Erythroblast (primary cell): ENCODE measurements around the gene PPP1R15B.
A peak's percentile ranks its signal among the peaks of the same experiment; 100 is the strongest.

Experiments
- DNase-seq, 2 experiments: peaks; one replicate each; lab custom pipeline; 2025; lab: John Stamatoyannopoulos, UW
- GATA1 ChIP-seq: IDR thresholded peaks from 2 replicates; pipeline ENCODE4 v1.6.1; 2011; ENCODE audit warnings: low read depth, mild to moderate bottlenecking, control low read depth, low read length, moderate library complexity
- POLR2A ChIP-seq: IDR thresholded peaks from 2 replicates; pipeline ENCODE4 v1.6.1; 2011; ENCODE audit warnings: mild to moderate bottlenecking, low read length

The PPP1R15B gene

DNA sequence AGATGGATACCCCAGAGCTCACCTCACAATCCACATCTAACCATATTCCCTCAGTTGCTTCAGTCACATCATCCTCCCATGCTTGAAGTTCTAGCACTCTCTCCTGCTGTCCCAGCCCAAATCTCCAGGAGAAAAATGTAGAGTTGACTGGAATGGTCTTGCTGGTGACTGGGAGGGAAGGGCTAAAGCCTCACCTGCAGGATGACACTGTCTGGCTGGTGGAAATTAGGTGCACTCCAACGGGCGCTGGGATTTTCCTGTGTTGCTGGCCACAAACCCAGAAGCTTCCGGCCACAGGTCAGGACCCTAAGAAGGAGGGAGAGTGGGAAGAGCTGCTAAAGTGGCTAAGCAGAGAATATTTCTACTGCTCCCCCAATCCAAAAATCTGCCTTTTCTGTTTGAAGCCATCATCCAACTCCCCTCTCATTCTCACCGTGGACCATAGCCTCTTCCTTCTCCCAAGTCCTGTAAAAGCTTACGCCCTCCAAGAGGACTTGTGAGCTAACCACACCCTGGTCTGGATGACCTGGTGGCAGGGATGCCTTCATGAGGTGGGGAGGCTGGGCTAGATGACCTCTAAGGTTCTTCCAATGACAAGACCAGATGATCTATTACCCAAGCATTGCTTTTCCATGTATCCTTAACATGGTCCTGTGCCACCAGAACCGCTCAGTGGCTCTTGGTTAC lies 37.5 kb upstream of the PPP1R15B start:
- TF ChIP-seq GATA1 (no peak), POLR2A (no peak)

DNA sequence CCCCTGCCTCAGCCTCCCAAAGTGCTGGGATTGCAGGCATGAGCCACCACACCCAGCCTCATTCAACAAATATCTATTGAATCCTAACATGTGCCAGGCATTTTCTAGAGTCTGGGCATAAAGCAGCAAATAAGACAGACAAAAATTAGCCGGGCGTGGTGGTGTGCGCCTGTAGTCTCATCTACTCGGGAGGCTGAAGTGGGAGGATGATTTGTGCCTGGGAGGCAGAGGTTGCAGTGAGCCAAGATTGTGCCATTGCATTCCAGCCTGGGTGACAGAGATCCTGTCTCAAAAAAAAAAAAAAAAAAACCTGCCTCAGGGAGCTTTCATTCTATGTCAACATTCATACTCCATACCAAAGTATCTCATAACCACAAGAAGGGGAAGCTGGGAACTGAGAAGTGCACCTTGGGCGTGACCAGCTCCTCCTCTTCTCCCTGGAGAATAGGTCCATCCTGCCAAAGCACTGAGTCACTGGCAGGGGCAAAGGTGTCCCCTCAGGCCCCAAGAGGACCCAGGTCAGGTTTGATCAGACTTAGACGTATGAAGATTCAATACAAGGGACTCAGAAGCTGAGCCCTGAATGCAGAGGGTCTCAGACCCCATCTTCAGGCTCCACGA lies 36.8 kb upstream of the PPP1R15B start:
- no peak for TF ChIP-seq GATA1
- no peak for TF ChIP-seq POLR2A
- DNase-seq, result no peak

More for the DNA sequence above, 37.5 kb upstream of the PPP1R15B start:
- DNase-seq, result no peak

DNA sequence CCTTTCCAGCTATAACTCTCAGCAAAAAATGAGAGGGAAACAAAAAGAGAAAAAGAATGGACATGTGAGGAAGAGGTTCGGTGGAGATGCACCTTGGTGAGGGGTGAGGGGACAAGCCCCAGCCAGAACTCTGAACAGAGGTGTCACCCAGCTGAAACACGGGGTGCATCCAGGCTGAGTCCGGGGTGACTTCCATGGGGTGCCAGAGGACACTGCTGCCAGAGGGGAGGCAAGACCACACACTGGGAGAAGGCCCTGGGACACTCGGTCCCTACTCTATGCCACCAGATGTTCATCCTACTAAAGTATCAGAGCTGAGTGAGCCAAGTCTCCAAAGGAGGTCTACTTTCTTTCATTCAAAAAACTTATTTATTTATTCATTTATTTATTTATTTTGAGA lies 36.1 kb upstream of the PPP1R15B start:
- DNase-seq, result no peak
- TF ChIP-seq GATA1, result no peak
- no peak for TF ChIP-seq POLR2A

DNA sequence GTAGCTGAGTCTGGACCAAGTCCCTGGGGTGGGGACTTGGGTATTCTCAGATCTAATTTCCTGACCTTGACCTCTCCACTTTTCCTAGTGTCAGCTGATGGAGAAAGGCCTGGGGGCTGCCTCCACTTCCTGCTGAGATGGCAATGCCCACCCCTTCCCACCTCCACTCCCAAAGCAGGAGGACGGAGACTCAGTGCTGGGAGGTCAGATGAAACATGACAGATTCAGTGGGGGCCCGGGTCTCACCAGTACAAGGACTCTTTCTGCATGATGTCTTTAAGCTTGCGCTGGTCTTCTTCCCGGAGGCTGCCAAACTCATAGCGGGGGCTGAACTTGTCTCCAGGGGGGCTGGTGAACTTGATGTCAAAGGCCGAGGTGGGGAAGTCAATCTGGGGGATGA lies 35.6 kb upstream of the PPP1R15B start:
- no peak for TF ChIP-seq POLR2A
- TF ChIP-seq GATA1, result no peak

DNA sequence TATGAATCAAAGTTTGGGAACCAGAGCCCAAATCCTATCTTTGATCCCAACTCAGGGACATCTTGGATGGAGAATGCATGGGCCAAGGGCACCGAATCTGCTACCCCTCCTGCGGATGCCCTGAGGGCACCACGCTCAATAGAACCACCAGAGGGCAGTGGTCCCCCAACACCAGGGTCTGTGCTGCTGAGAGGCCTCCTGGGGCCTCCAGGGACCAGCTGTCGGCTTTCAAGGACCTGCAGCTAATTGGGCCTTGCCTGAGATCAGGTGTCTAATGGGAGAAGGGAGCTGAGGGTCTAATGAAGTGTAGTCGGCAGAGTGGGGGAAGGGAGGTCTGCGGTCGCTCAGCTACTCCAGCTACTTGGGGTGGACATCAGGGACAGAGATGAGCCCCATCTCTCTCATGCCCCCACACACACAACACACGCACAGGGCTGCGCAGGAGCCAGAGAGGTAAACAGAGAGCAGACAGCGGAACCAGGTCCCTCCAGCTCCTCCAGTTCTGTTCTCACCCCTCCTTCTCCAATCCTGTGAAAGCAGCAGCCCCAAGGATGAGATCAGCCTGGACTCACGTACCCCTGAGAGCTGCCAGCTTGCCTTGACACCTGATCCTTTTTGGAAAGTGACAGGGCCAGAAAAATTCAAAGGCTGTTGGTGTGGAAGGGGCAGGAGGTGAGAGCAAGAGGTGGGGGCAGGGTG lies 34.9 kb upstream of the PPP1R15B start:
- DNase-seq, result peak; percentile 53 to 66
- no peak for TF ChIP-seq GATA1
- TF ChIP-seq POLR2A, result no peak

More for the DNA sequence above, 35.6 kb upstream of the PPP1R15B start:
- no peak for DNase-seq

DNA sequence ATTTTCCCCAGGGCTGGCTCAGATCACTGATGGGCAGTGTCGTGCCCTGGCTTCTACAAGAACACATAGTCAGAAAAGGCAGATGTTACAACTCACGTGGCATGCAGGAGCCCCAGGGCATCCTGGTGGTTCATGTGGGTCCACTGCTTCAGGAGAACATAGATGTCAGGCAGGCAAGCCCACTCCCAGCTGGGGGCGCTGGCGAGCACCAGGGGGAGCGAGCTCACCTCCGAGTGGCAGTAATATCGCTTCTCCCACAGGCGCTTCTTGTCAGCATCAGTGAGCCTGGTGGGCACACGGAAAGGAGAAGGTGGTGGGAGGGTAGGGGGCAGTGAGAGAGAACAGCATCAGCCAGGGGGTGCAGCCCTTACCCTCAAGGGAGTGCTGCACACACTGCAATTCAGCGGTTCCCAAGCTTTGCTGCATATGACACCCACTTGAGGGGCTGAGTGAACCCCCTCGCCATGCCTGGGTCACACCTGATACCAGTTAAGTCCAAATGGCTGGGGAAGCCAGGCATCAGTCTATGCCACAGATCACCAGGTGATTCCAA lies 34.3 kb upstream of the PPP1R15B start:
- TF ChIP-seq POLR2A, result no peak
- no peak for TF ChIP-seq GATA1
- peak; percentile 49 to 58 for DNase-seq

DNA sequence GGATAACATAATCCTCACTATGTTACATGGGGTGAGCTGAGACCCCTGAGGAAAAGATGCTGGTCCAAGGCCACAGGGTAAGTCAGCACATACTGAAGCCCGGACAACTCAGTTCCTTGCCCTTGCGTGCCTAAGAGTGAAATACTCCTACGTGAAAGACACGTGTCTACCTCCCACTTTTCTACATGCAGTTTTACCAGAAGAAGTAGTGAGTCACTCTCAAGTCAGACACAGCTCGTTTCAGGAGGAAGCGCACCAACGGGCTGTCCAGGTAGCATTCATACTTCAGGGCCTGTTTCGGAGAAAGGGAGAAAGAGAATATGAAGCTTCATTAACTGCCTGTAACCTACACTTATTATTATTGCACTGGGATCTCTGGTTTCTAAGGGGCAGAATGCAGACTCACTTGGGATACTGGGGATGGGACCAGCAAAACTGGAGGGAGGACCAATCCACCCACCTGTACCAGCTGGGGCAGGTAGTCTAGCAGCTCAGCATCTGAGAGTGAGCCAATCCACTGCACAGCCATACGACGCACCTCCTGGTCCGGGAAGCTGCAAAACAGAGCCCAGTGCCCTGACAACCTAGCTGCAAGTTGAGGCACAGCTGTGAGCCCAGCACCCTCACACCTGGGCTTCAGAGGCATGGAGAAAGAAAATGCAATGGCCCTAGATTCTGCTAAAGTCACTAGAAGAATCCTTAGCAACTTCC lies 32.4 kb upstream of the PPP1R15B start:
- DNase-seq, result no peak
- no peak for TF ChIP-seq POLR2A

DNA sequence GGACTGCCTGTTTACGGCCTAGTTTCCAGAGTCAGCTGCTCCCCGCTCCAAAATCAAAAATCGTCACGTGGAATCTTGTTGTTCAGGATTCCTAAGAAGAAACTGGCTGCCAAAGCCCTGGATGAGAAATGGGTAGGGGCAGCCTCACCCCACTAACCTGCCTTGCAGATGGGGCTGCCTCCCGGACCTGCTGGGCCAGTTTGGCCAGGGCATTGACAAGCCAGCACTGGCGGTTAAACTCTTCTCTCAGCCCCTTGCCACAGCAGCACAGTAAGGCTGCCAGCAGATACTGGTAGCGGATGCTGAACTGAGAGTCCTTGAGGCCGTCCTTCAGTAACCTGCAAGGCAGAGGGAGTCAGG lies 31.6 kb upstream of the PPP1R15B start:
- TF ChIP-seq POLR2A, result no peak
- TF ChIP-seq GATA1, result no peak
- DNase-seq, result no peak

DNA sequence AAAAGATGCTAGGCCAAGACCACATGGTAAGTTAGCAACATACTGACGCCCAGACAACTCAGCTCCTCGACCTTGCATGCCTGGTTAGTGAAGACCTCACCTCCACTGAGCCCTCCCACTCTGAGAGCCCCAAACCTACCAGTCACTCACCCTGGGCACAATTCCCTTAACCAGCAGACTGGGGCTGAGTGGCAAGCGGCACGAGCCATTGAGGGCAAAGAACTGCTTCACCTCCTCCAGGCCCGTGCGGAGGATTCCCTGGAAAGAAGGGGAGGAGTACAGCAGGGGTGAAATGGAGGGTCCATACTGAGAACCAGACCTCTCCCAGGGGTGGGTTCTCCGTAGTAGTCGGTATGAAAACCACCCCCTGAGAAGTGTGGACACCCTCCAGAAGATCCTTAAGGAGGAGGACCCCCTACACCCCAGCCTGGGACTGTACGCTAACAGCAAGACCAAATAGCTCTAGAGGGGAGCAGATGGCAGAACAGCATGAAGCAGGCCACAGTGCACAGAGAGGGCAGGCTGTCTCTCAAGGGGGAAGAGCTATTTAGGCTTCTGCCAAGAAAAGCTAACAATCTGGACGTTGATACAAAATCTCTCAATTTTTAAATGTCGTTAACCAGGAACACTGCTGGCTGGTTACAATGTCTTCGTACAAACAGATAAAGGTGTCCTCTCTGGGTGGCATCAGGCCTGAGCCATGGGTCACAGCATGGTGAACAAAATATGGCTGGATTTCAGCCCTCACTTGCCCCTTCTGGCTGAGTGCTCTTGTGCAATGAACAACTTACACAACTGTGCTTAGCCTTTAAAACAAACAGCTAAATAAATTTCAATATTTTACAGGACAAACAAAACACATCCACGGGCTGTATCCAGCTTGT lies 31.0 kb upstream of the PPP1R15B start:
- TF ChIP-seq GATA1 (no peak), POLR2A (no peak)
- DNase-seq, result no peak

DNA sequence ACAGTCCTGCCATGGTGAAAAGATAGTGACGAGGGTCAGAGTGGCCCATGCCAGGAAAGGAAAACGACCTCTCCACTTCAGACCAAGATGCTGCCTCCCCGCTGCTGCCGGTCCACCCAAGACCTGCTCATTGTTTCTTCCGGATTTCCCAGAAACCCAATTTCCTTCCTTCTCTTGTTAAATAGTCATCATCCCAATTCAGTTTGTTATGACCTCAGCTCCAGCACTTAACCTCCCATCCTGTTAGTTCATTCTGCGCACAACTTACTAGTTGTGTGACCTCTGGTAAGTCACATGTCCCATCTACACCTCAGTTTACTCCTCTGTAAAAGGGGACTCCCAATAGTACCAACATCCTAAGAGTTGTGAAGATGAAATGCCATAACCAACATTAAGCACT lies 29.9 kb upstream of the PPP1R15B start:
- no peak for TF ChIP-seq GATA1
- no peak for TF ChIP-seq POLR2A
- no peak for DNase-seq

DNA sequence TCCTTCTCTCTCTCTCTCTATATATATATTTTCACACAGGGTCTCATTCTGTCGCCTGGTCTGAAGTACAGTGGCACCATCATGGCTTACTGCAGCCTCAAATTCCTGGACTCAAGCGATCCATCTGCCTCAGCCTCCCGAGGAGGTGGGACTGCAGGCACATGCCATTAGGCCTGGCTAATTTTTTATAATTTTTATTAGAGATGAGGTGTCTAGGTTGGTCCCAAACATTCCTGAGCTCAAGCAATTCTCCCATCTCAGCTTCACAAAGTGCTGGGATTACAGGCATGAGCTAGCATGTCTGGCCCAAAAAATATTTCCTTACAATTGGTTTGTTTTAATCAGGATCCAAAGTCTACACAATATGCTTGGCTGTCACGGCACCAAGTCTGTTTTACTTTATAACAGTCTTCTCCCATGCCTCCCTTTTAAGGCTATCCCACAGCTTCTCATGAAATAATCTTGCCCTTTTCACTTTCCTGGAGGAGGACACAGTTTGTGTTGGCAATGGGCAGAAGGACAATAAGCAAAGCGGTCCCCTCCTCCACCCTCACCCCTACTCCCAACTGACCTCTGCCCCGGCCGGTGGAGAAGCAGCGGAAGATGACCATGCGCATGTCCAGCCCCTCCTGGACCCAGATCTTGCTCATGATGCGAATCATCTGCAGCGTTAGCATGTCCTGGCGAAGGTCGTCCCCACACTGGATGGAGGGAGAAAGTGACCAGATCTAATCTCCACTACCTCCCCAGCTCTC lies 28.2 kb upstream of the PPP1R15B start:
- TF ChIP-seq POLR2A (no peak), GATA1 (no peak)
- no peak for DNase-seq

DNA sequence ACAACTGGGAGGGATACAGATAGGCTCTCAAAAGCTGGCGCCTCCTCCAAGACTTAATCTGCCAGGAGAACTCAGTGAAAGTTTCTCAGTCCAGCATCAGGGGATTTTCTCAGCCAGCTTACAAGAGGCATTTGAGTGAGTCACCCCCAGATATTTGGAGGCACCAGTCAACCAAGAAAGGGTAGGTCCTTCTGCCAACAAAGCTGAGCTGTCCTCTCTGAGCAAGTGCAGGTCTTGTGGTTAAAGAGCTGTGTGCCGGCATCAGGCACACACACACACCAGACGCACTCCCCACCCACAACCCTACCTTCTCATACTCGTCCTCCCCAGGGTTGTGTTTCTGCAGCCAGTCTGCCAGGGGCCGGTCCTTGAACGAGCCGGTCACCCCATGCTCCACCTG lies 27.0 kb upstream of the PPP1R15B start:
- DNase-seq, result no peak
- TF ChIP-seq GATA1 (no peak), POLR2A (no peak)
